HEK293T (cell line): Measurements from ENCODE around the gene C14orf132.

Source experiments
- CTCF ChIA-PET: fragments of 350-600 bp; formaldehyde crosslinking; extraction: SDS; loops from one replicate; lab custom pipeline; 2021; ENCODE audit warnings: antibody characterized with exemption, inconsistent platforms; lab: Yijun Ruan, JAX
- POLR2A ChIA-PET: fragments of 350-600 bp; formaldehyde crosslinking; extraction: SDS; loops from one replicate; lab custom pipeline; 2020; ENCODE audit warnings: antibody characterized with exemption, inconsistent platforms; lab: Yijun Ruan, JAX
- DNase-seq: peaks from one replicate; pipeline ENCODE4 v3.0.0; 2012; ENCODE audit warnings: mixed read lengths; ENCODE audit errors: extremely low spot score
- ARNT ChIP-seq: fragments of 450-650 bp; IDR thresholded peaks from 2 replicates; pipeline ENCODE4 v1.6.1; 2017; ENCODE audit warnings: mild to moderate bottlenecking
- BHLHE40 ChIP-seq: fragments of 450-650 bp; IDR thresholded peaks from 2 replicates; pipeline ENCODE4 v1.6.1; 2016; ENCODE audit warnings: mild to moderate bottlenecking, moderate library complexity, borderline replicate concordance
- CTBP1 ChIP-seq: fragments of 450-650 bp; IDR thresholded peaks from 2 replicates; pipeline ENCODE4 v1.6.1; 2016; ENCODE audit warnings: borderline replicate concordance
- ELF4 ChIP-seq: fragments of 450-650 bp; IDR thresholded peaks from 2 replicates; pipeline ENCODE4 v1.6.1; 2017; ENCODE audit warnings: antibody characterized with exemption
- FOXA1 ChIP-seq: fragments of 450-650 bp; IDR thresholded peaks from 2 replicates; pipeline ENCODE4 v1.6.1; 2016; ENCODE audit warnings: mild to moderate bottlenecking
- FOXM1 ChIP-seq: fragments of 450-650 bp; IDR thresholded peaks from 2 replicates; pipeline ENCODE4 v1.6.1; 2017; ENCODE audit warnings: mild to moderate bottlenecking, borderline replicate concordance
- HDGF ChIP-seq: fragments of 450-650 bp; IDR thresholded peaks from 2 replicates; pipeline ENCODE4 v1.6.1; 2017; ENCODE audit warnings: antibody characterized with exemption, borderline replicate concordance
- L3MBTL2 ChIP-seq: fragments of 450-650 bp; conservative IDR thresholded peaks from 2 replicates; pipeline ENCODE4 v1.6.1; 2016; ENCODE audit warnings: mild to moderate bottlenecking
- LEF1 ChIP-seq: fragments of 450-650 bp; IDR thresholded peaks from 2 replicates; pipeline ENCODE4 v1.6.1; 2017; ENCODE audit warnings: mild to moderate bottlenecking, borderline replicate concordance
- PKNOX1 ChIP-seq: fragments of 450-650 bp; IDR thresholded peaks from 2 replicates; pipeline ENCODE4 v1.6.1; 2016
- SP1 ChIP-seq: fragments of 450-650 bp; IDR thresholded peaks from 2 replicates; pipeline ENCODE4 v1.6.1; 2017
- SUZ12 ChIP-seq: fragments of 450-650 bp; IDR thresholded peaks from 2 replicates; pipeline ENCODE4 v1.6.1; 2016; ENCODE audit warnings: mild to moderate bottlenecking
- TARDBP ChIP-seq: fragments of 450-650 bp; IDR thresholded peaks from 2 replicates; pipeline ENCODE4 v1.6.1; 2016
- ZNF384 ChIP-seq: fragments of 450-650 bp; IDR thresholded peaks from 2 replicates; pipeline ENCODE4 v1.6.1; 2016

C14orf132 gene

GRCh38 chr14:96083667-96084320 lies 44.6 kb downstream of the C14orf132 start:
- TF ChIP-seq ARNT = no peak
- no peak for TF ChIP-seq PKNOX1
- no peak for TF ChIP-seq HDGF
- TF ChIP-seq CTBP1 = no peak
- TF ChIP-seq FOXM1 = no peak
- no peak for TF ChIP-seq TARDBP
- no peak for TF ChIP-seq LEF1
- no peak for TF ChIP-seq L3MBTL2
- no peak for TF ChIP-seq FOXA1
- TF ChIP-seq SP1 = no peak
- TF ChIP-seq SUZ12 = no peak
- TF ChIP-seq ZNF384 = no peak
- ChIA-PET POLR2A (no interaction called here), CTCF (no interaction called here)
- no peak for DNase-seq

- ChIA-PET CTCF (no interaction called here), POLR2A (no interaction called here)
- DNase-seq = no peak
- TF ChIP-seq ARNT = no peak
- no peak for TF ChIP-seq CTBP1
- no peak for TF ChIP-seq SUZ12
Measured at GRCh38 chr14:96084796-96085195, 45.6 kb downstream of the C14orf132 start.

DNA sequence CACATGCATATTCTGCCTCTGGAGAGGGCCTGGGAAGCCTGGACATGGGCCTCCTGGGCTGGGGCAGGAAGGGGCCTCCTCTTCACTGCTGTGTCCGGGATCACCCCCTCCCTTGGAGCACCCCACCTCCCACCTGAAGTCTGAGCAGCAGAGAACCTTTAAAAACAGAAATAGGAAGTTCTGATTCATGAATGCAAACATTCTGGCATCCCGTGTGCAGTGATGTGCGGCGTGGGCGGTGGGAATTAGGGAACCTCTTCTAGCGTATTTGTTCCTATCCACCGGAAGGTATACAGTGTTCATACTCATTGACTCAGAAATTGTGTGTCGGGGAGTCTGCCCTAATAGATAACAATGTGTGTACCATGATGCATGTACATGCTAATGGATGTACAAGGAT lies 46.2 kb downstream of the C14orf132 start:
- no peak for TF ChIP-seq L3MBTL2
- ChIA-PET POLR2A (no interaction called here), CTCF (no interaction called here)
- DNase-seq = no peak

GRCh38 chr14:96086032-96086431 lies 46.9 kb downstream of the C14orf132 start:
- TF ChIP-seq ZNF384 = no peak
- TF ChIP-seq FOXM1 = no peak
- TF ChIP-seq TARDBP = no peak
- TF ChIP-seq L3MBTL2 = no peak
- no peak for TF ChIP-seq PKNOX1
- TF ChIP-seq HDGF = no peak
- TF ChIP-seq LEF1 = no peak
- ChIA-PET CTCF (interaction anchor here (0.6 to 1.4 kb wide), 2 partner anchors 15 to 88 kb away, joined by 3 to 5 read pairs; no protein-coding TSS in a partner anchor), POLR2A (no interaction called here)
- DNase-seq = no peak

DNA sequence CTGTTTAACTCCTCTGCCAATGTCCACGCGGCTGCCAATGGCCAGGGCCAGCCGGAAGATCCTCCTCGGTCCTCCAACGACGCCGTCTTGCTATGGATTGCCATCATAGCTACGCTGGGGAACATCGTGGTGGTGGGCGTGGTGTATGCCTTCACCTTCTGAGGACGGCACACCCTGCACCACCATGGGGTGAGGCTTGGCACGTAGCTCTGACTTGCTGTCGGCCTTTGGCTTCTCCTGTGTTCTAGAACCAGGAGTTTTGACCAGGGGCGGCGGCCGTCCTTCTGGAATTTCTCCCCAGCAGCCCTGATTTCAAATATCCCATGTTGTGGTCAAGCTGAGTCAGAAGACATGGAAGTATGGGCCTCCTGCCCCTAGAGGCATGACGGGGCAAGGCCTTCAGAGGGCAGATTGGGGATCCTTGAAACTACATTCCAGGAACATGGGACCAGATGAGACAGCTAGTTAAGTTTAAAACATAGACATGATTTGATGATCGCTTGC lies 47.5 kb downstream of the C14orf132 start:
- ChIA-PET CTCF (interaction anchor here (0.6 to 1.4 kb wide), 2 partner anchors 14 to 88 kb away, joined by 3 to 5 read pairs; no protein-coding TSS in a partner anchor), POLR2A (interaction anchor here (1.4 kb wide), 1 partner anchor 48 kb away, joined by 3 read pairs; no protein-coding TSS in a partner anchor)
- TF ChIP-seq CTBP1 (no peak), PKNOX1 (no peak), FOXA1 (no peak), FOXM1 (no peak), HDGF (no peak), SUZ12 (no peak), ZNF384 (no peak)
- DNase-seq = no peak

GRCh38 chr14:96088074-96088473 lies 48.9 kb downstream of the C14orf132 start:
- ChIA-PET CTCF (no interaction called here), POLR2A (no interaction called here)
- TF ChIP-seq SP1 (no peak), LEF1 (no peak), BHLHE40 (no peak), PKNOX1 (no peak), ELF4 (no peak), ARNT (no peak), SUZ12 (no peak), L3MBTL2 (no peak), FOXM1 (no peak), ZNF384 (no peak), FOXA1 (no peak), CTBP1 (no peak), TARDBP (no peak)
- DNase-seq = no peak
